ENCODE data around the gene ARHGEF37. TPM values are rescaled to one million over a fixed set of nuclear protein-coding genes. Genes with fewer than 3 reads are reported as not detected.

The ARHGEF37 gene
- total and polyA plus RNA-seq, 4 donors: 2.2 to 9.1 (median 3.7) TPM

DNA sequence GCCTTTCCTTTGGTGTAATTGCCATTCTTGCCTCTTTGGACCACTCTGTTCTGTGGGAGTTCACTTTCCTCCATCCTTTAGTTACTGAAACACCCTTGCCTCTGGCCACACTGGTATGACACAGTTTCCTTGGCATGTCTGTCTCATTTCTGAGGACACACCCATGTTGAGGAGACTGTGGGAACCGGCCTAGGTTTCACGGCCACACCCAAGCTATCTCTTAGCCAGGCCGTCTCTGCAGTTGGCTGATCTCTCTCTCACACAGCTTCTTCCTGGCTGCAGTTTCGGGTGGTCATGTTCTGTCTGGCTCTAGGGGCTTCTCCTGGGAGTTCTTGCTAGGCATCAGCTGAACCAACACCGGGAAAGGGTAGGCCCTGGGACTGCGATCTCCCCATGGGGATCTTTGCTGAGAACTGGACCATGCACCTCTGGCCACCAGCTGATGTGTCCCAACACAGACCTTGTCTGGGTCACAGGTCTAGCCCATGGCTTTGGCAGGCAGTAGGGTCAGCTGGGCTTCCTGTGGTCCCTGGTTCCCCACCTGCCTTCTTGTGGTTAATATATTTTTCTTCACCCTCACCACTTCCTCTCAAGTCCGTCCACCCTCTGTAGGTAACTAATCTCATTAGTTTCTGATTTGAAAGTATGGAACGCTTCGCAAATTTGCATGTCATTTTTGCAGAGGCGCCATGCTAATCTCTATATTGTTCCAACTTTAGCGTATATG, 24.9 kb downstream of the ARHGEF37 start:
- Histone ChIP-seq H3K4me3 (no peak overlapping the region), H3K4me1 (ENCODE audit: control insufficient read depth in 5 of 5, insufficient read depth in 5 of 5, low read length in 5 of 5) (peaks cover 0 to 8% (median 3%) of the 10 kb centered on the region in 5 donors), H3K27me3 (ENCODE audit: control insufficient read depth in 3 of 3, insufficient read depth in 3 of 3, low read length in 2 of 3) (no peaks in the 10 kb centered on the region), H3K9me3 (ENCODE audit: control insufficient read depth in 4 of 4, insufficient read depth in 3 of 4, low read length in 3 of 4) (peaks cover 0 to 4% (median 0%) of the 10 kb centered on the region in 4 donors), H3K36me3 (ENCODE audit: control insufficient read depth in 4 of 4, insufficient read depth in 4 of 4, low read length in 4 of 4) (peaks cover 0 to 12% (median 5%) of the 10 kb centered on the region in 4 donors), H3K27ac (ENCODE audit: low read depth in 1 of 2, low read length in 1 of 2) (no peak overlapping the region), H3K9ac (ENCODE audit: insufficient read depth in 1 of 2, low read length in 2 of 2) (no peak overlapping the region)
- no peak for ATAC-seq (ENCODE audit: insufficient read depth, low FRiP score)
- WGBS, 2 donors: 63 to 74% methylated on average over 11 of the region's 11 CpGs
- TF ChIP-seq, protein P1, sequence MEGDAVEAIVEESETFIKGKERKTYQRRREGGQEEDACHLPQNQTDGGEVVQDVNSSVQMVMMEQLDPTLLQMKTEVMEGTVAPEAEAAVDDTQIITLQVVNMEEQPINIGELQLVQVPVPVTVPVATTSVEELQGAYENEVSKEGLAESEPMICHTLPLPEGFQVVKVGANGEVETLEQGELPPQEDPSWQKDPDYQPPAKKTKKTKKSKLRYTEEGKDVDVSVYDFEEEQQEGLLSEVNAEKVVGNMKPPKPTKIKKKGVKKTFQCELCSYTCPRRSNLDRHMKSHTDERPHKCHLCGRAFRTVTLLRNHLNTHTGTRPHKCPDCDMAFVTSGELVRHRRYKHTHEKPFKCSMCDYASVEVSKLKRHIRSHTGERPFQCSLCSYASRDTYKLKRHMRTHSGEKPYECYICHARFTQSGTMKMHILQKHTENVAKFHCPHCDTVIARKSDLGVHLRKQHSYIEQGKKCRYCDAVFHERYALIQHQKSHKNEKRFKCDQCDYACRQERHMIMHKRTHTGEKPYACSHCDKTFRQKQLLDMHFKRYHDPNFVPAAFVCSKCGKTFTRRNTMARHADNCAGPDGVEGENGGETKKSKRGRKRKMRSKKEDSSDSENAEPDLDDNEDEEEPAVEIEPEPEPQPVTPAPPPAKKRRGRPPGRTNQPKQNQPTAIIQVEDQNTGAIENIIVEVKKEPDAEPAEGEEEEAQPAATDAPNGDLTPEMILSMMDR (IDR thresholded peaks at IDR 0.05; ENCODE audit: control extremely low read depth, extremely low read depth): no peak
- DNase-seq: no peak

DNA sequence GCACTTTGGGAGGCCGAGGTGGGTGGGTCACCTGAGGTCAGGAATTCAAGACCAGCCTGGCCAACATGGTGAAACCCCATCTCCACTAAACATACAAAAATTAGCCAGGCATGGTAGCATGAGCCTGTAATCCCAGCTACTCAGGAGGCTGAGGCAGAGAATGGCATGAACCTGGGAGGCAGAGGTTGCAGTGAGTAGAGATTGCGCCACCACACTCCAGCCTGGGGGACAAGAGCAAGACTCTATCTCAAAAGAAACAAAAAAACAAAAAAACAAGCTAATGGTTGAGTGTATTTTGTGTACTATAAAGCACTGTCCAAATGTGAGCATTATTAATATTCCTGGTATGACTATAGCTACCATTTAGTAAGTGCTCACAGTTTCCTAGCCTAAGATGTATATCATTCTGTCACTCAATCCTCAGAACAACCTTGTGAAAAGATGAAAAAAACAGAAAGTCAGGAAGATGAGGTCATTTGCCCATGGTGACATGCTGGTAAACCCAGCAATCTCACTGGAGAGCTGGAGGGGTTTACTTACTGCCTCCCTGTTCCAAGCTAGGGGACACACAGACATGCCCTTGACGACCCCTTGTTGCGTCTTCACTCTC, 27.7 kb downstream of the ARHGEF37 start:
- TF ChIP-seq, protein P1 (IDR thresholded peaks at IDR 0.05; ENCODE audit: control extremely low read depth, extremely low read depth): no peak
- DNase-seq: no peak
- Histone ChIP-seq H3K27ac (ENCODE audit: low read depth in 1 of 2, low read length in 1 of 2) (no peak overlapping the region), H3K27me3 (ENCODE audit: control insufficient read depth in 3 of 3, insufficient read depth in 3 of 3, low read length in 2 of 3) (no peaks in the 10 kb centered on the region), H3K9me3 (ENCODE audit: control insufficient read depth in 4 of 4, insufficient read depth in 3 of 4, low read length in 3 of 4) (peaks cover 0 to 4% (median 0%) of the 10 kb centered on the region in 4 donors), H3K36me3 (ENCODE audit: control insufficient read depth in 4 of 4, insufficient read depth in 4 of 4, low read length in 4 of 4) (peaks cover 0 to 12% (median 2%) of the 10 kb centered on the region in 4 donors), H3K4me1 (ENCODE audit: control insufficient read depth in 5 of 5, insufficient read depth in 5 of 5, low read length in 5 of 5) (peaks cover 0 to 13% (median 3%) of the 10 kb centered on the region in 5 donors), H3K4me3 (no peak overlapping the region), H3K9ac (ENCODE audit: insufficient read depth in 1 of 2, low read length in 2 of 2) (no peak overlapping the region)
- no peak for ATAC-seq (ENCODE audit: insufficient read depth, low FRiP score)
- 91 to 96% methylated on average over 4 of the region's 4 CpGs for WGBS, 2 donors

DNA sequence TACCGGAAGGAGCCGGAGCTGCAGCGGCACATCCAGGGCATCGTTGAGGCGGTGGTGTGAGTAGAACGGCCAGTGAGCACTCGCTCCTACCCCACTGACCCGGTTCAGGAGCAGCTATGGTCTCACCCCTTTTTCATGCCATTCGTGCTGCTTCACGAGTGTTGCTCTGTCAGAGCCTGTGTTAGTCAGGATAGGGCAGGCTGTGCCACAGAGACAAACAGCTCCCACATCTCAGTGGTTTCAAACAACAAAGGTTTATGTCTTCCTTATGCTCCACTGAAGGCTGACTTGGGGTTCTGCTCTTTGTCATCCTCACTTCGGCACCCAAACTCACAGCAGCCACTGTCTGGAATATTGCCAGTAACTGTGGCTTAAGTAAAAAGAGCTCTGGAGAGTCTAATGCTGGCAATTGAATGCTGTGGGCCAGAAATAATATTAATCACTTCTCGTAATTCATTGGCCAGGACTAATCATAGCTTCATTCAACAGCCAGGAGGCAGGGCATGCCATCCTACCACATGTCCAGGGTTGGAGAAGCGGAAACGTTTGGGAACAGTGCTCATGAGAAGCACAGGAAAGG, 28.4 kb downstream of the ARHGEF37 start:
- Histone ChIP-seq H3K36me3 (ENCODE audit: control insufficient read depth in 4 of 4, insufficient read depth in 4 of 4, low read length in 4 of 4) (peaks cover 0 to 9% (median 2%) of the 10 kb centered on the region in 4 donors), H3K9me3 (ENCODE audit: control insufficient read depth in 4 of 4, insufficient read depth in 3 of 4, low read length in 3 of 4) (peaks cover 0 to 4% (median 0%) of the 10 kb centered on the region in 4 donors), H3K4me3 (no peak overlapping the region), H3K4me1 (ENCODE audit: control insufficient read depth in 5 of 5, insufficient read depth in 5 of 5, low read length in 5 of 5) (peaks cover 0 to 13% (median 3%) of the 10 kb centered on the region in 5 donors), H3K27ac (ENCODE audit: low read depth in 1 of 2, low read length in 1 of 2) (no peak overlapping the region), H3K9ac (ENCODE audit: insufficient read depth in 1 of 2, low read length in 2 of 2) (no peak overlapping the region), H3K27me3 (ENCODE audit: control insufficient read depth in 3 of 3, insufficient read depth in 3 of 3, low read length in 2 of 3) (no peaks in the 10 kb centered on the region)
- 87 to 88% methylated on average over 14 of the region's 14 CpGs for WGBS, 2 donors
- ATAC-seq (ENCODE audit: insufficient read depth, low FRiP score) (peak; percentile 11), DNase-seq (peak in 2 of 3 donors; percentile 29 to 39)
- TF ChIP-seq, protein P1 (IDR thresholded peaks at IDR 0.05; ENCODE audit: control extremely low read depth, extremely low read depth): no peak
